ENCODE results near the gene OPN1SW.

The OPN1SW gene

DNA sequence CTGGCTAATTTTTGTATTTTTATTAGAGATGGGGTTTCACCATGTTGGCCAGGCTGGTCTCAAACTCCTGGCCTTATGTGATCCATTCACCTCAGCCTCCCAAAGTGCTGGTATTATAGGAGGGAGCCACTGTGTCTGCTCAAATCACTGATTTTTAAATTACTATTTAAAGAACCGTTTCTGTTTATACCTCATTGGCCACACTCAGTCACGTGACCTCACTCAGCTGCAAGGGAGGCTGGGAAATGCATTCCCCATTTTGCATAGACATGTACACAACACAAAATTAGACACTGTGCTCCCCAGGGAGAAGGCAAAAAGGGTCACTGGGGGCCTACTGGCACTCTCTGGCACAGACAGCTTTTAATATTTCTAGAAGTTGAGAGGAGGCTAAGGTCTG lies 50.1 kb downstream of the OPN1SW start:
- TF ChIP-seq FOXM1 (IDR thresholded peaks at IDR 0.05; ENCODE audit: borderline replicate concordance) (no peak), FOXA1 (IDR thresholded peaks at IDR 0.05) (no peak), TARDBP (IDR thresholded peaks at IDR 0.05) (no peak)
- CTCF ChIA-PET = interaction anchor here (0.6 kb wide), 1 partner anchor 172 kb away, joined by 3 read pairs; no protein-coding TSS in a partner anchor
- POLR2A ChIA-PET = interaction anchor here (2.6 kb wide), 1 partner anchor 13 kb away, joined by 24 read pairs; the partner anchor contains the start of gene CALU
- DNase-seq (ENCODE audit: extremely low spot score) = no peak

DNA sequence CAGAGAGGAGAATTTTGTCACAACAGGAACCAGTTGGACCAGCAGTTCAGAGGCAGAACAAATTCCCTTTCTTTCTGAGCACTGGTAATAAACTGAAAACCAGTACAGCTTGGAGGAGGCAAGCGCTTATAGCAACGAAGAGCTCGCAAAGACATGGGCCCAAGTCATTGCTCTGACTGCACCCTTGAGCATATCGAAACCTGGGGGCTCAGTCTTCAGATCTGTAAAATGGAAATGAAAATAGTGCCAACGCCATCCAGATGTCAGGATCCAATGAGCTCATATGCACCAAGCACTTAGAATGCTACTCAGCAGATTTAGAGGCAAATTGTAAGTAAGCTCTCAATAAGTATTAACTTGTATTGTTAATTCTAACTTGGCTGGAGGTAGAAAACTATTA lies 50.9 kb downstream of the OPN1SW start:
- ChIA-PET POLR2A (interaction anchor here (2.6 kb wide), 1 partner anchor 14 kb away, joined by 24 read pairs; the partner anchor contains the start of gene CALU), CTCF (no interaction called here)
- no peak for DNase-seq (ENCODE audit: extremely low spot score)
- no peak for TF ChIP-seq SUZ12 (IDR thresholded peaks at IDR 0.05)
- no peak for TF ChIP-seq BHLHE40 (IDR thresholded peaks at IDR 0.05; ENCODE audit: borderline replicate concordance)
- TF ChIP-seq ZNF384 (IDR thresholded peaks at IDR 0.05) = no peak
- TF ChIP-seq FOXK2 (IDR thresholded peaks at IDR 0.05) = no peak
- TF ChIP-seq SP1 (IDR thresholded peaks at IDR 0.05) = no peak
- TF ChIP-seq HDGF (IDR thresholded peaks at IDR 0.05; ENCODE audit: borderline replicate concordance) = no peak

Measured in HEK293T (cell line).